Fibroblast of upper back skin (primary cell): ENCODE results near the gene MCCD1.
"Not testable (repeated sequence)": the region's sequence is repeated elsewhere in the genome, so short reads cannot be mapped to it uniquely, and the experiment has no call there.

Experiments used
- DNase-seq: peaks from one replicate; pipeline ENCODE4 v3.0.0-alpha.2; 2013

The MCCD1 gene

GRCh38 chr6:31528821-31529328 is at the start of gene MCCD1:
MCCD1 (plus strand) TSS chr6:31528962; CDS start chr6:31529015, 53 bp downstream.
- no peak for DNase-seq

GRCh38 chr6:31479151-31479932 is 49.4 kb upstream of the MCCD1 start:
- DNase-seq, result no peak

GRCh38 chr6:31479933-31480535 is 48.7 kb upstream of the MCCD1 start:
- no peak for DNase-seq

GRCh38 chr6:31480574-31480973 is 48.2 kb upstream of the MCCD1 start:
- no peak for DNase-seq

- no peak for DNase-seq
Observed at GRCh38 chr6:31483392-31483791, 45.4 kb upstream of the MCCD1 start.

- peak; percentile 54 for DNase-seq
Observed at GRCh38 chr6:31485055-31485454, 43.7 kb upstream of the MCCD1 start.

- not testable (repeated sequence) for DNase-seq
Observed at GRCh38 chr6:31486065-31486837, 42.5 kb upstream of the MCCD1 start.

- not testable (repeated sequence) for DNase-seq
Observed at GRCh38 chr6:31487674-31488073, 41.1 kb upstream of the MCCD1 start.

- DNase-seq, result no peak
Observed at GRCh38 chr6:31489086-31489485, 39.7 kb upstream of the MCCD1 start.

- no peak for DNase-seq
Observed at GRCh38 chr6:31490115-31490873, 38.5 kb upstream of the MCCD1 start.

- not testable (repeated sequence) for DNase-seq
Observed at GRCh38 chr6:31493550-31493874, 35.2 kb upstream of the MCCD1 start.

GRCh38 chr6:31493875-31494694 is 34.7 kb upstream of the MCCD1 start:
- DNase-seq, result peak; percentile 66

- peak; percentile 61 for DNase-seq
Observed at GRCh38 chr6:31495580-31495979, 33.2 kb upstream of the MCCD1 start.

GRCh38 chr6:31496826-31497225 is 31.9 kb upstream of the MCCD1 start:
- not testable (repeated sequence) for DNase-seq

GRCh38 chr6:31497531-31498476 is 31.0 kb upstream of the MCCD1 start, which contains the start of gene MICB:
MICB (plus strand) TSS chr6:31498145; CDS start chr6:31498194, 49 bp downstream.
- DNase-seq, result peak; percentile 49

GRCh38 chr6:31498748-31499147 is 30.0 kb upstream of the MCCD1 start:
- DNase-seq, result no peak

- DNase-seq, result not testable (repeated sequence)
Observed at GRCh38 chr6:31499648-31500047, 29.1 kb upstream of the MCCD1 start.

- DNase-seq, result no peak
Observed at GRCh38 chr6:31502586-31502985, 26.2 kb upstream of the MCCD1 start.

GRCh38 chr6:31509036-31509435 is 19.7 kb upstream of the MCCD1 start:
- not testable (repeated sequence) for DNase-seq

GRCh38 chr6:31510007-31510406 is 18.8 kb upstream of the MCCD1 start:
- DNase-seq, result no peak
